ENCODE measurements around the gene SKOR1.
A peak's percentile ranks its signal among the peaks of the same experiment; 100 is the strongest.

SKOR1 gene

GRCh38 chr15:67835297-67836133 lies 10.2 kb downstream of the SKOR1 start:
- Histone ChIP-seq H3K27me3 (ENCODE audit: insufficient read depth, poor library complexity, severe bottlenecking) (no peaks in the 10 kb centered on the region), H3K27ac (replicated peaks) (no peak overlapping the region), H3K4me3 (replicated peaks; ENCODE audit: insufficient read depth, low read length) (no peak overlapping the region)
- no peak for DNase-seq (ENCODE audit: low read depth in 1 of 2, low spot score in 1 of 2)
- TF ChIP-seq CTCF (IDR thresholded peaks at IDR 0.05; ENCODE audit: insufficient read depth, low read length) (no peak), SPI1 (IDR thresholded peaks at IDR 0.05; ENCODE audit: borderline replicate concordance, low read depth) (no peak), GABPA (IDR thresholded peaks at IDR 0.05; ENCODE audit: low read depth) (no peak)

GRCh38 chr15:67836134-67836455 lies 10.8 kb downstream of the SKOR1 start:
- no peak for TF ChIP-seq SPI1 (IDR thresholded peaks at IDR 0.05; ENCODE audit: borderline replicate concordance, low read depth)
- TF ChIP-seq CTCF (IDR thresholded peaks at IDR 0.05; ENCODE audit: insufficient read depth, low read length): no peak
- no peak for TF ChIP-seq REST (IDR thresholded peaks at IDR 0.05; ENCODE audit: insufficient replicate concordance, low read depth)
- TF ChIP-seq GABPA (IDR thresholded peaks at IDR 0.05; ENCODE audit: low read depth): no peak
- Histone ChIP-seq H3K27ac (replicated peaks) (no peak overlapping the region), H3K4me3 (replicated peaks; ENCODE audit: insufficient read depth, low read length) (no peak overlapping the region), H3K27me3 (ENCODE audit: insufficient read depth, poor library complexity, severe bottlenecking) (no peaks in the 10 kb centered on the region)
- DNase-seq (ENCODE audit: low read depth in 1 of 2, low spot score in 1 of 2): no peak

- Histone ChIP-seq H3K27me3 (ENCODE audit: insufficient read depth, poor library complexity, severe bottlenecking) (no peaks in the 10 kb centered on the region), H3K4me3 (replicated peaks; ENCODE audit: insufficient read depth, low read length) (no peak overlapping the region)
Measured at GRCh38 chr15:67836477-67836876, 11.2 kb downstream of the SKOR1 start.

GRCh38 chr15:67836955-67837354 lies 11.6 kb downstream of the SKOR1 start:
- no peak overlapping the region for H3K4me3 ChIP-seq (replicated peaks; ENCODE audit: insufficient read depth, low read length)
- H3K27ac ChIP-seq (replicated peaks): no peak overlapping the region
- TF ChIP-seq REST (IDR thresholded peaks at IDR 0.05; ENCODE audit: insufficient replicate concordance, low read depth) (no peak), GABPA (IDR thresholded peaks at IDR 0.05; ENCODE audit: low read depth) (no peak), SPI1 (IDR thresholded peaks at IDR 0.05; ENCODE audit: borderline replicate concordance, low read depth) (no peak), POLR2AphosphoS5 (IDR thresholded peaks at IDR 0.05; ENCODE audit: low read depth) (no peak), CTCF (IDR thresholded peaks at IDR 0.05; ENCODE audit: insufficient read depth, low read length) (no peak)
- DNase-seq (ENCODE audit: low read depth in 1 of 2, low spot score in 1 of 2): no peak
- no peaks in the 10 kb centered on the region for H3K27me3 ChIP-seq (ENCODE audit: insufficient read depth, poor library complexity, severe bottlenecking)

More at GRCh38 chr15:67836477-67836876, 11.2 kb downstream of the SKOR1 start:
- H3K27ac ChIP-seq (replicated peaks): no peak overlapping the region
- DNase-seq (ENCODE audit: low read depth in 1 of 2, low spot score in 1 of 2): no peak
- TF ChIP-seq SPI1 (IDR thresholded peaks at IDR 0.05; ENCODE audit: borderline replicate concordance, low read depth) (no peak), GABPA (IDR thresholded peaks at IDR 0.05; ENCODE audit: low read depth) (no peak), CTCF (IDR thresholded peaks at IDR 0.05; ENCODE audit: insufficient read depth, low read length) (peak; percentile 54)
